Measurements from ENCODE around the gene TTF2.

- no peak for TF ChIP-seq EZH2 (IDR thresholded peaks at IDR 0.05; ENCODE audit: low read length)
- TF ChIP-seq CTCF (optimal IDR thresholded peaks at IDR 0.05 in 1 of 3, IDR thresholded peaks at IDR 0.05 in 1 of 3, conservative IDR thresholded peaks at IDR 0.05 in 1 of 3; ENCODE audit: extremely low read depth in 1 of 3, insufficient read depth in 2 of 3, low read length in 3 of 3): no peak
Measured at GRCh38 chr1:117137281-117137855, 77.2 kb downstream of the TTF2 start.

All from keratinocyte (primary cell).